Upper lobe of right lung (tissue), 1 donor: ENCODE data around the gene FAM90A1. TPM values are rescaled to one million over a fixed set of nuclear protein-coding genes. Genes with fewer than 3 reads are reported as not detected.
"Not testable (repeated sequence)": the region's sequence is repeated elsewhere in the genome, so short reads cannot be mapped to it uniquely, and the experiment has no call there.

Experiments
- ATAC-seq: fragments of 200-7000 bp; cut with Tn5 transposase; one replicate; pipeline ENCODE4 v1.9.1; 2020; ENCODE audit warnings: mild to moderate bottlenecking, moderate library complexity
- DNase-seq: peaks from one replicate; pipeline ENCODE4 v3.0.0-alpha.2; 2020
- H3K27ac ChIP-seq: fragments of 200-600 bp; one replicate; pipeline ENCODE4 v1.8.0; 2022
- H3K27me3 ChIP-seq: fragments of 200-600 bp; one replicate; pipeline ENCODE4 v1.8.0; 2022; ENCODE audit warnings: mild to moderate bottlenecking
- H3K36me3 ChIP-seq: fragments of 200-600 bp; one replicate; pipeline ENCODE4 v1.8.0; 2022
- H3K4me1 ChIP-seq: fragments of 200-600 bp; one replicate; pipeline ENCODE4 v1.8.0; 2022
- H3K4me3 ChIP-seq: fragments of 200-600 bp; one replicate; pipeline ENCODE4 v1.8.0; 2022; ENCODE audit warnings: mild to moderate bottlenecking
- H3K9me3 ChIP-seq: fragments of 200-600 bp; one replicate; pipeline ENCODE4 v1.8.0; 2022
- intact Hi-C: fragments of 100-400 bp; cut with DNase I; formaldehyde crosslinking; loops from one replicate; pipeline ENCODE4 v1.11.0; 2022
- total RNA-seq: library from RNA; stranded (reverse); fragmentation: NEBNext Ultra II Directional; extraction: Animal tissue kit (Norgen Biotek cat#: 25700); gene quantifications from one replicate; pipeline ENCODE4 v1.2.1, GENCODE V29; 2021
- TF ChIP-seq, protein P1 (sequence below): fragments of 200-600 bp; IDR thresholded peaks from one replicate; pipeline ENCODE4 v1.8.0; 2022; ENCODE audit warnings: antibody characterized with exemption
- donor health status: DM: no; HTN: yes; CAD: no; lungs with severe emphysema.

FAM90A1 gene
- total RNA-seq, 1 donor from 2014 or later: 0.43 TPM

DNA sequence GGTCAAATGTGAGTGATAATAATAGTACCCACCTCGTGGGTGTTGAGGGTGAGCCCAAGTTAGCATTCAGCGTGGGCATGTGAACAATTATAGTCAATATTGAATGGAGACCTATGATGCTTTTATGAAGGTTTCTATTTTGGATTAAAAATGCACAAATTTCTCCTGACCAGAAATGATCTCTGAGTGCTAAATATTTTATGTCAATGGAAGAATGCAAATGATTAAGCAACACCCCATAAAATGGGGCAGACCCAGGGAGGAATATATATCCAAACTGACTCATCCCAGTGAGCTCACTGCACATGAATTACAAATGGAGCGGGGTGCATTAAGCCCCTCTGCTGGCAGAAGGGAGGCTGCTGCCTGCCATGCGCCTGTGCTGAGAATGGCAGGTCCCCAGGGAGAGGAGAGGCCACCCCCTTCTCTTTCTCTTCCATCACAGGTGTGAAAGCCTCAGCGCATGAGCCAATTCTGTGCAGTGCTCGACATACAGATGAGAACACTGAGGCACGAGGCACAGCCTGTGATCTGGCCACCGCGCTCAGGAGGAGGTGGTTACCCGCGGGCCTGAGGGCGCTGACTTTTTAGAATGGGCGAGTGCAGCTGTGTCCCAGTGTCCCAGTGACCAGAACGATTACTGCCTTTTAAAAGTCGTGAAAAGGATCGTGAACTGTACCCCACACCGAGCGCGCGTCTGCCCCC is 14.7 kb upstream of the FAM90A1 start:
- not testable (repeated sequence) for H3K9me3 ChIP-seq, DNase-seq

DNA sequence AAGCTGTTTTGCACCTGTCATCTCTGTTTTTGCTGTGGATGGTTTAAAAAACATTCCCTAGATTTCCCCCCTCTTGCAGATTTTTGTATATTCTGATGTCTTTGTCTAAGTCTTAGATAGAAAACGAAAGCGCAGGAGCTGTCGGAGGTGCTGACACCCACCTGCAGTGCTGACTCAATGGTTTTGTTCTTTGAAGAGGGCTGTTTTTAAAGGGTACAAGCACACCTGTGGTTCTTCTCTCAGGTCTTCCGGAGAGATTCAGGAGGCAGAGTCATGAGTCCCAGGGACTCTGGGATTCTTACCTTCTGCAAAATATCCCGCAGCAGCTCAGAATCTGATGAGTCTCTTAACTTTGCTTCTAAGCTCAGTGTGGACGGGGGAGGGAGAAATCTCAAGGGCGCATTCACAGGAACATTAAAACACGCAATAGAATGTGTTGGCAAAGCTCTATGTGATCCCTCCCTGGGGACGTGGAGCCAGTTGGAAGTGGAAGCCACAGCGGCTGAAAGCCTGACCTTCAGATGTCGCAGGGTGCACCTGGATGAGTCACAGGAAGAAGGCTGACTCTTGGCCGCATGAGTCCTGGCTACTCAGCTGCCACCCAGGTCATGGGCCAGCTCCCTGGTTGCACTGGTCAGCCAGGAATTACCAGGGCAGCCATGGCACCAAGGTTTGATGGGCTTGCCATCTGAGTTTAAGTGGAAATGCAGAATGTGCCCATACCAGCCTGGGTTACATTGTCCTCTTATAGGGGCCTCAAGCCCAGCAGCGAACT is 13.1 kb upstream of the FAM90A1 start:
- H3K27me3 ChIP-seq, intact Hi-C loops, H3K4me3 ChIP-seq, H3K36me3 ChIP-seq, H3K9me3 ChIP-seq, ATAC-seq, DNase-seq, H3K4me1 ChIP-seq, H3K27ac ChIP-seq: not testable (repeated sequence)

More for the DNA sequence above, 14.7 kb upstream of the FAM90A1 start:
- intact Hi-C loops, H3K4me1 ChIP-seq, H3K36me3 ChIP-seq, ATAC-seq, H3K27me3 ChIP-seq: not testable (repeated sequence)
- Histone ChIP-seq H3K27ac (peak overlapping the region; percentile 72), H3K4me3 (peak overlapping the region; percentile 72)

DNA sequence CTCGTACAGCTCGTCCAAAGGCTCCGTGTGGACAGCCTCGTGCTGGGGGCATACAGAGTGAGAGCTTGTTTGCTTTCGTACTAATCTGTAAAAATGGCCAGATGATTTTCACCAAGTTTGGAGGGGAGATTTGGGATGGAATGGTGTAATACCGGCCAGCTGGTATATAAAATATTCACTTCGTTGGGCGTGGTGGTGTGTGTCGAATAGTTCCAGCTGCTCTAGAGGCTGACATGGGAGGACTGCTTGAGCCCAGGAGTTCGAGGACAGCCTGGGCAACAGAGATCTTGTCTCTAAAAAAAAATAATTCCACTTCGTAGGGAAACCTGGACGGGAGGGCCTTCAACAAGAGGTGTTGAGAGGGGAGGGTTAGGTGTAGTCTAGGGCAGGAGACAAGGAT is 9.6 kb upstream of the FAM90A1 start:
- H3K4me3 ChIP-seq, H3K27me3 ChIP-seq, ATAC-seq, H3K27ac ChIP-seq, H3K9me3 ChIP-seq, H3K36me3 ChIP-seq, H3K4me1 ChIP-seq, DNase-seq, intact Hi-C loops: not testable (repeated sequence)

DNA sequence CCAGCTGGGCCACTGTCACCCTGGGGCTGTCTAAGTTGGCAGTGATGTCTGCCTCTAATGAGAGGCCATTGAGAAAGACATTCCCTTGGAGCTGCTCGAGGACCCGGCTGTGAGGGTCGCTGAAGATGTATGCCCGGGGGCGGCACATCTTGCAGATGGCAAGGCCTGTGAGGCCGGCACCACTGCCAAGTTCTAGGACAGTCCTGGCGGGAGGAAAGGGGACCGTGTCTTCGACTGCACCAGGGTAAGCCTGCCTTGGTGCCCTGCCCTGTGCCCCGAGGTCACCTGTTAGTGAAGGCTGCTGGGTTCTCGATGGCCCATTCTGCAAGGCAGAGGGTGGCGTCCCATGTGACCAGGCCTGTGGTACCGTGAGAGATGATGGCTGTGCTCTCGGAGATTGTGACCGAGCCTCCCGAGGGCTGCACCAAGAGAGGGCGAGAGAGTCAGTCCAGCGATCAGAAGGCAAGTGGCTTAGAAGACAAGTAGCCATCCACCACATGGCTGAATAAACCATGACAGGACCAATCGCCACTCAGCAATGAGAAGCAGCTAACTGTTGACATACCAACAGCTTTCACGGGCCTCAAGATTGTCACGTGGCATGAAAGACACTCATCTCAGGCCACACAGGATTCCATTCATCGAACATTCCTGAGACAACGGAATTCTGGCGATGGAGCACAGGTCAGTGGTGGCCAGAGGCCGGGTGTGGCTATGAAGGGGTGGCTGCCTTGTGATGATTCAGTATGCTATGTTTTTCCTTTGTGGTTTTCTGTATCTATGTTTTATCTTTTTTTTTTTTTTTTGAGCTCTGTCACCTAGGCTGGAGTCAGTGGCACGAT is 8.1 kb upstream of the FAM90A1 start:
- DNase-seq, H3K27me3 ChIP-seq, intact Hi-C loops, H3K4me1 ChIP-seq, ATAC-seq, H3K27ac ChIP-seq, H3K9me3 ChIP-seq, H3K36me3 ChIP-seq, H3K4me3 ChIP-seq: not testable (repeated sequence)

DNA sequence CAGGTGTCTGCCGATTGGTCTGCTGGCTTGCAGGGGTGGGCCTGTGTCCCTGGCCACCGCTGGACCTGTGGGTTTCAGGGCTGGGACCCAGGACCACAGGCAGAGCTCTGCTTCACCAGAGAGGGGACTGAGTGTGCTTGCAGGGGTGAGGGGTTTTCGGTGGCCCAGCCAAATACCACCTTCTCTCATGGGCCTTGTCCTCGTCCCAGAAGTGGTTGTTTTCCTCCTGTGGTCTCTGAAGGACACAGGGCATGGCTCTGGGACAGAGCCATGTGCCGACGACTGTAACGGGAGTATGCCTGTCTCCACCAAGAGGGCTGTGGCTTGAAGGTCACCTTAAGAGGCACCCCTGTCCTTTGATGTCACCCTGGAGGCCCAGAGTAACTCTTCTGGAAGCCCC is 7.3 kb upstream of the FAM90A1 start:
- ATAC-seq, H3K27me3 ChIP-seq, H3K9me3 ChIP-seq, H3K27ac ChIP-seq, H3K4me1 ChIP-seq, H3K4me3 ChIP-seq, H3K36me3 ChIP-seq, DNase-seq, intact Hi-C loops: not testable (repeated sequence)

DNA sequence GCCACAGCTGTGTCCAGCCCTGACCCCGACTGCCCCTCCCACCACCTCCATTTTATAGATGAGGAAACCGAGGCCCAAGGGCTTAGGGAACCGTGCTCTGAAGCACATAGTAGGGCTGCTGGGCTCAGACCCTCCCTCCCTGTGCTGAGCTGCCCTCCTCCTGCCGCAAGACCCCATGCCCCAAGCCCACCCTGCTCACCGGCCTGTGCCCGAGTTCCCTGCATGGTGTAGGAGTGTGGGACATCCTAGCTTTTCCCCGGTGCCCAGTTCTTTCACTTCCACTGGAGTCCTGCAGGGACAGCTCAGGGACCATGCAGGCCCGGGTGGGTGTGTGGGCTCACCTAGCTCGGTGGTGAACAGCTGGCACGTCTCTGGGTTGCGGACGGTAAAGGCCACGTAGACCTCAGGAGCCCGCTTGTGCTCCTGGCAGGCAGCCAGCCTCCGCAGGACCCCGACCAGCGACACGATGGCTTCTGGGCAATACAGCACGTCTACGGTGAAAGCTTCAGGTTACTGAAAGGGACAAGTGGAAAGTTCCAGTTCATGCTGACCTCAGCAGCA is 6.6 kb upstream of the FAM90A1 start:
- DNase-seq, ATAC-seq, H3K27ac ChIP-seq, H3K9me3 ChIP-seq, intact Hi-C loops, H3K36me3 ChIP-seq, H3K27me3 ChIP-seq, H3K4me1 ChIP-seq, H3K4me3 ChIP-seq: not testable (repeated sequence)

DNA sequence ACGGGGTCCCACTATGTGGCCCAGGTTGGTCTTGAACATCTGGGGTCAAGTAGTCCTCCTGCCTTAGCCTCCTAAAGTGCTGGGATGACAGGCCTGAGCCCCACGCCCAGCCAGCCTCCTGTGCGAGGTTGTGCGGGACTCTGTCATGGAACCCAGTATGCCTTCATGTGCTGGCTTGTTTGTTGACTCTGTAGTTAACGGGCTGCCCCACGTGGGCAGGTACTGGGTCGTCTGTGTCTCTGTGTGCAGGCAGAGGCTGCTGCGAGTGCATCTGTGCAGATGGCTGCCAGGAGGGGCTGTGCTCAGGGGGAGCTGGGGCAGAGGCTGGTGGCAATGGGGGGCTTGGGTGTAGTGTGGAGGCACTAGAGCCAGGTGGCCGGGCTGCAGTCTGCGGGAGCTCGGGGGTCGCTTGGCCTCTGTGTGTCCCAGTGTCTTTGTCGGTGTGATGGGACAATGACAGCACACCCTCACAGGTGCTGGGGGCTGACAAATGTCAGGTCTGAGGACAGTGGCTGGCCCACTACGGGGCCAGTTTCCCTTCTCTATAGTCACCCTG is 6.0 kb upstream of the FAM90A1 start:
- H3K4me3 ChIP-seq, H3K9me3 ChIP-seq, H3K27ac ChIP-seq, H3K4me1 ChIP-seq, intact Hi-C loops, ATAC-seq, DNase-seq, H3K36me3 ChIP-seq, H3K27me3 ChIP-seq: not testable (repeated sequence)

DNA sequence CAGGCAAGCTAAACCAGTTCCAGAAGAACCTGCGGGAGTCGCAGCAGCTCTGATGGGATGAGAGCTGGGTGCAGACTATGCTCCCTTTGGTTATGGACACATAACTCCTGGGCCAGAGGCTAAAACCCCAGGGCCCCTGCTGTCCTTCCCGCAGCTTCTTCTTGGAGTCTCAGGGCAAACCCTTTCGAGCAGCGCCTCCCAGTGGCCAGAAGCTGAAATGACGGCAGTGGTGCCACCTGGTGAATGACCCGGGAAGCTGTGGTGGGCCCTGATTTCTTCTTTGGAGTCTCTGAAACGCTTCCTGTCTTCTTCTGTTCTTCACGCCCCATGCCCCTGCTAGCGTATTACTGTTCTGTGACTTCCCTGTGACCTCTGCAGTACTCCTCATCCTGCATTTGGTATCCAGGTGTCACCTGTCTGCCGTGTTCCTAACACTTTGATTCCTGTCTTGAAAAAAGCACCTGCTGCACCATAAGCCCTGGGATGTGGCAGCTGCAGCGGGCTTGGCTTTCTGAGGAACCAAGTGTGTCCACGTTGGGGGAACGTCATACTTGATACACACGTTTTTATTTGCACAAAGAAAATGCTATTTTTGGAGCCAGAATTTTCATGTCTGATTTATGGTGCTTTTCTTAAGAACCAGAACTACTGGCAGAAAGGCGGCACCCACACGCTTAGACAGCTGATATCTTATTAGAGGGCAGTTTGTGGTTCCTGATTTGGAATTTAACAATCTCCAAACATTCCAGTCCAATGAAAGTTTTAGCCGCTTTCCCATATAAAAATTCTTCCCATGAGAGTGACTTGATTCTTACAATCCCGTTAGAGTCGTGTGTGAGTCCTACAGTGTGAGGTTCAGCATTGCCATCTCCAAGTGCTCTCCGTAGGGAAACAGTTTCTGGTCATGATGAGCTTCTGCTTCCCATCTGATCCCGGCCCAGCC is 4.5 kb upstream of the FAM90A1 start:
- H3K9me3 ChIP-seq, H3K36me3 ChIP-seq, ATAC-seq, intact Hi-C loops, H3K4me3 ChIP-seq, H3K27ac ChIP-seq, H3K27me3 ChIP-seq, H3K4me1 ChIP-seq: not testable (repeated sequence)
- peak; percentile 78 for DNase-seq
- TF ChIP-seq, protein P1, sequence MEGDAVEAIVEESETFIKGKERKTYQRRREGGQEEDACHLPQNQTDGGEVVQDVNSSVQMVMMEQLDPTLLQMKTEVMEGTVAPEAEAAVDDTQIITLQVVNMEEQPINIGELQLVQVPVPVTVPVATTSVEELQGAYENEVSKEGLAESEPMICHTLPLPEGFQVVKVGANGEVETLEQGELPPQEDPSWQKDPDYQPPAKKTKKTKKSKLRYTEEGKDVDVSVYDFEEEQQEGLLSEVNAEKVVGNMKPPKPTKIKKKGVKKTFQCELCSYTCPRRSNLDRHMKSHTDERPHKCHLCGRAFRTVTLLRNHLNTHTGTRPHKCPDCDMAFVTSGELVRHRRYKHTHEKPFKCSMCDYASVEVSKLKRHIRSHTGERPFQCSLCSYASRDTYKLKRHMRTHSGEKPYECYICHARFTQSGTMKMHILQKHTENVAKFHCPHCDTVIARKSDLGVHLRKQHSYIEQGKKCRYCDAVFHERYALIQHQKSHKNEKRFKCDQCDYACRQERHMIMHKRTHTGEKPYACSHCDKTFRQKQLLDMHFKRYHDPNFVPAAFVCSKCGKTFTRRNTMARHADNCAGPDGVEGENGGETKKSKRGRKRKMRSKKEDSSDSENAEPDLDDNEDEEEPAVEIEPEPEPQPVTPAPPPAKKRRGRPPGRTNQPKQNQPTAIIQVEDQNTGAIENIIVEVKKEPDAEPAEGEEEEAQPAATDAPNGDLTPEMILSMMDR: peak; percentile 75

DNA sequence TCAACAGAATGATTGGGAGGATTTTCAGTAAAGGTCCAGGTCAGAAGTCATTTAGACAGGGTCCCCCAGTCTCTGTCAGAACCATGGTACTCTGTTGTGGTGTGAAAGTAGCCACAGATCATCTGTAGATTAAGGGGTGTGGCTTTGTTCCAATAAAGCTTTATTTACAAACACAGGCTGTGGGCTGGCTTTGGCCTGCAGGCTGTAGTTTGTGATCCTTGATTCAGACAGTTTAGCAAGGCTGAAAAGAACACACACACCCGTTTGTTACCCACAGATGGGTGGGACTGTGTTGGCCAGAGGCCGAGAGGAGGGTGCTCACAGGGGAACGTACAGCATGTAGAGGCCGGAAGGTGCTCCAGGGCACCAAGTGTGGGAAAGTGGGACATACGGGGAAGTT is 3.6 kb upstream of the FAM90A1 start:
- H3K4me3 ChIP-seq, H3K9me3 ChIP-seq, intact Hi-C loops, ATAC-seq, H3K27me3 ChIP-seq, H3K27ac ChIP-seq, H3K4me1 ChIP-seq, H3K36me3 ChIP-seq, DNase-seq: not testable (repeated sequence)

DNA sequence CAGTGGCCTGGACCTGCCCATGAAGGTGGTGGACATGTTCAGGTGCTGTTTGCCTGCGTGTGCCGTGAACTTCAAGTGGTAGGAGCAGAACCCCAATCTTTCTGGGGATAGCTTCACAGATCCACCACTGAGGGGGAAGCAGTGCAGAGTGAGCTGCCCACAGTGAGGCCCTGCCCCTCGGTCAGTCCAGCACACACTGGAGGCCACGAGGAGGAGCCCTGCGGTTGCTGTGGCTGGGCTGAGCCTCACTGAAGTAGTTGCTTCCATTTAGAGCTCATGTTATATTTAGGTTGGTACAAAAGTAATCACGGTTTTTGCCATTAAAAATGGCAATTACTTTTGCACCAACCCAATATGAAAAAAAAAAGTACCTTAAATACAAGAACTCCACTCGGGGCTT is 2.1 kb upstream of the FAM90A1 start:
- H3K27ac ChIP-seq, H3K36me3 ChIP-seq, H3K4me1 ChIP-seq, DNase-seq, H3K9me3 ChIP-seq, intact Hi-C loops, H3K27me3 ChIP-seq, H3K4me3 ChIP-seq, ATAC-seq: not testable (repeated sequence)

DNA sequence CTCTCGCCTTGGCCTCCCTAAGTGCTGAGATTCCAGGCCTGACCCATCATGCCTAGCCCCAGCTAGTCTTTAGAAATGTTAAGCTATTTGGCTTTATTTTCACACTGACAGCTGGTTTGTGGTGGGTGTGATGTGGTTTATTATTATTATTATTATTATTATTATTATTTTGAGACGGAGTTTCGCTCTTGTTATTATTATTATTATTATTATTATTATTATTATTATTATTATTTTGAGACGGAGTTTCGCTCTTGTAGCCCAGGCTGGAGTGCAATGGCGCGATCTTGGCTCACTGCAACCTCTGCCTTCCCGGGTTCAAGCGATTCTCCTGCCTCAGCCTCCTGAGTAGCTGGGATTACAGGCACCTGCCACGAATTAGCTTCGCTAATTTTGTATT is 1.2 kb upstream of the FAM90A1 start:
- intact Hi-C loops, H3K27ac ChIP-seq, DNase-seq, ATAC-seq, H3K36me3 ChIP-seq, H3K4me3 ChIP-seq, H3K9me3 ChIP-seq, H3K27me3 ChIP-seq, H3K4me1 ChIP-seq: not testable (repeated sequence)
